Activated T-helper 17 cell treated with anti-CD3 and anti-CD28 coated beads, Interleukin-2, amount 50 U/mL, for 72 hours (primary cell): ENCODE data around the gene SEPTIN8. TPM values are rescaled to one million over a fixed set of nuclear protein-coding genes. Genes with fewer than 3 reads are reported as not detected.
A peak's percentile ranks its signal among the peaks of the same experiment; 100 is the strongest.

ENCODE experiments used
- ATAC-seq: fragments of 150-1000 bp; cut with Tn5 transposase; replicated peaks from 2 replicates; pipeline ENCODE4 v1.10.0; 2021; ENCODE audit warnings: mild to moderate bottlenecking, moderate library complexity
- H3K27ac Mint-ChIP-seq: one replicate; pipeline ENCODE4 v1.8.0; 2022; ENCODE audit warnings: mixed read lengths
- H3K27me3 Mint-ChIP-seq: one replicate; pipeline ENCODE4 v1.8.0; 2022; ENCODE audit warnings: mixed read lengths
- H3K36me3 Mint-ChIP-seq: one replicate; pipeline ENCODE4 v1.8.0; 2022; ENCODE audit warnings: low read depth, mild to moderate bottlenecking, mixed read lengths
- H3K4me1 Mint-ChIP-seq: one replicate; pipeline ENCODE4 v1.8.0; 2022; ENCODE audit warnings: mixed read lengths
- H3K4me3 Mint-ChIP-seq: one replicate; pipeline ENCODE4 v1.8.0; 2022; ENCODE audit warnings: mild to moderate bottlenecking, mixed read lengths
- H3K9me3 Mint-ChIP-seq: one replicate; pipeline ENCODE4 v1.8.0; 2022; ENCODE audit warnings: mixed read lengths
- total RNA-seq, 2 donors: library from RNA; stranded (reverse); gene quantifications; one replicate each; pipeline ENCODE4 v1.2.3, GENCODE V29; 2022

Gene SEPTIN8
- total RNA-seq, 2 donors from 2014 or later = 13.6 to 14.7 TPM

DNA sequence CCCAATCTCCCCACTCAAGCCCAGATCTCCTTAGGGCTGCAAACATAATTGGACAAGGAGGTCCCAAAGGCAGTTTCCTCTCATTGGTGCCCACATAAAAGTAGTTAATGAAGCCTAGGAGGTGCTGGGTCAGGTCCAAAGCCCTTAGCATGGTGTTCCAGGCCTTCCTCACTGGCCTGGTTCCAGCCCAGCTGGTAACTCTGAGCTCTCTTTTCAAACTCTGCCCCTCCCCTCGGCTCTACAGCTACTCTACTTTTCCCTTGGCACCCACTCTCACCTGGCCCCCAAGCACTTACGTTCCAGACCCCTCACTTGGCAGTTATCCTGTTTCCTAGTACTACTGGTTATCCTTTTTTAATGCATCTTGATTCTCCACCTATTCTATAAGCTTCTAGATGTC is 9.9 kb downstream of the SEPTIN8 start:
- Mint-ChIP-seq H3K27me3 (no peaks in the 10 kb centered on the region), H3K36me3 (no peaks in the 10 kb centered on the region), H3K4me3 (no peak overlapping the region), H3K27ac (peak overlapping the region; percentile 39), H3K4me1 (peaks cover 6% of the 10 kb centered on the region), H3K9me3 (no peaks in the 10 kb centered on the region)
- no peak for ATAC-seq

DNA sequence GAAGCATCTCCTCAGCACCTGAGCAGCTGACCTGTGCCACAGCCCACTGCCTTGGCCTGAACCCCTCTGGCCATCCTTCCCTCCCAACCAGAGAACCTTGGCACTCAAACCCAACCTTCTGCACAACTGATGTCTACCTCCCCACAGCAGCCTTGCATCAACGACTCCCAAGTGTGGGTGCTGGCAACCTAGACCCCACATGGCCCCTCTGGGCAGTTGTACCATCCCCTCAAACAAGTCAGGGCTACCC is 10.3 kb downstream of the SEPTIN8 start:
- ATAC-seq = no peak
- H3K4me3 Mint-ChIP-seq = no peak overlapping the region
- no peaks in the 10 kb centered on the region for H3K36me3 Mint-ChIP-seq
- no peaks in the 10 kb centered on the region for H3K9me3 Mint-ChIP-seq
- H3K27me3 Mint-ChIP-seq = no peaks in the 10 kb centered on the region
- H3K4me1 Mint-ChIP-seq = peaks cover 6% of the 10 kb centered on the region
- peak overlapping the region; percentile 39 for H3K27ac Mint-ChIP-seq

DNA sequence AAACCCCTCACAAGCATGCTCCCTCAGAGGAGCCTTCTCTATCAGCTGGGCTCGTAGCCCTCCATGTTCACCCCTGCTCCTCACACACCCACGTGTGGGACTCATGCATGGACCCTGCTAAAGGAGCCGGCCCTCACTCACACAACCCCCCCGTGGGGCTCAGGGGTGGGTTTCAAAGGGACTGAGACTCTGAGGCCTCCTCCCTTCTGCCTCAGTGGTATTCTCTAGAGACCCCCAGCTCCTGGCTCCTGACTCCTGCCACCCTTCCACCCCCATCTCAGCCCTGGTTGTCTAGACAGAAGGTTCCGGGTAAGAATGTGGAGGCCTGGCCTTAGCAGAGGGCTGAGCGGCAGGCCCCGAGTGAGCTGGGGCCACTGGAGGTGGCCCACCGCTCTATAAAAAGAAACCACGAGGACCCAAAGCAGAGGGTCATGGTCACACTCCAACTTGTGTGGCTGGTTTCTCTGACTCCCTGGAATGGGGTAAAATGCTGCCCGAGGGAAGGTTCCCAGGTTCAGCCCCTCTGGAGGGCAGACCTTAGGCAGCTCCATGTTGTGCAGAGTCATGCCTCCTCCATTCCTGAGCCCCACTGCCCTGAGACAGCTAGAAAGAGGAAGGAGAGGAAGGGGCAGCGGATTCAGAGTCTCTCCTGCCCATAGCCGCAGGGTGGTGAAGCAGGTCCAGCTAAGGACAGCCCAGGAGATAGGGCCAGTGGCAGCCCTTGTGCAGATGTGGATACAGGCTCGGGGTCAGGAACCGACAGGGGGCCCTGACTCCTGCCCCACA is 10.8 kb downstream of the SEPTIN8 start:
- Mint-ChIP-seq H3K9me3 (no peaks in the 10 kb centered on the region), H3K36me3 (peaks cover under 1% of the 10 kb centered on the region), H3K27me3 (no peaks in the 10 kb centered on the region), H3K27ac (no peak overlapping the region), H3K4me3 (no peak overlapping the region), H3K4me1 (peaks cover 6% of the 10 kb centered on the region)
- no peak for ATAC-seq

DNA sequence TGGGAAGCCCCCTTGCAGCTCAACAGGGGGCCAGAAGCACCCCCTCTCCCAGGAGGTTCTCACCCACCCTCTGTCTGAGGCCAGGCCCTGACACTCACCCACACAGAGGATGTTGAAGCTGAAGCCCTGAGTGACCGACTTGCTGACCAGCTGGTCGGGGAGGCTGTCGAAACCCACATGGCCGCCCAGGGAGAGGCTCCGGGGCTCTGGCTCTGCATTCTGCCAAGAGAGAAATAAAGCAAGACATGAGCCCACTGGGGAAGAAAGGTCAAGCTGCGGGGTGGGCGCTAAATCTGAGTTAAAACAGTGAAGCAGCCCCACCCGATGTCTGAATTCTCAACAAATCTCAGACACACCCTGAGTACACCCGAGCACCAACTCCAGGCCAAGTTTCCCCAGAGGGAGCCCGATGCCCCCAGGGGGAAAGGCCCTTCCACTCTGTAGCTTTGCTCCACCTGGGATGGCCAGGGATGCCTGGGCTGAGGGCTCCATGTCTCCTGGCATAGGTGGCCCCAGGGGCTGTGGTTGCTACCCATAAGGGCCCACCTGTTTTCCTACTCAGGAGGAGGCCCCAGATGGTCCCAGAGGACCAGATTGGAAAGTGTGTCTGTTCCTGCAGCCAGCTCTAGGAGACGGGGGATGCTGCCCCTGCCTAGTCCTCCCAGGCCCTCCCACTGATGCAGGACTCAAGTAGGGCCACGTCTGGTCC is 11.6 kb downstream of the SEPTIN8 start:
- Mint-ChIP-seq H3K4me1 (peaks cover 6% of the 10 kb centered on the region), H3K27me3 (no peaks in the 10 kb centered on the region), H3K36me3 (peaks cover 8% of the 10 kb centered on the region), H3K4me3 (no peak overlapping the region), H3K27ac (no peak overlapping the region), H3K9me3 (no peaks in the 10 kb centered on the region)
- ATAC-seq = no peak

DNA sequence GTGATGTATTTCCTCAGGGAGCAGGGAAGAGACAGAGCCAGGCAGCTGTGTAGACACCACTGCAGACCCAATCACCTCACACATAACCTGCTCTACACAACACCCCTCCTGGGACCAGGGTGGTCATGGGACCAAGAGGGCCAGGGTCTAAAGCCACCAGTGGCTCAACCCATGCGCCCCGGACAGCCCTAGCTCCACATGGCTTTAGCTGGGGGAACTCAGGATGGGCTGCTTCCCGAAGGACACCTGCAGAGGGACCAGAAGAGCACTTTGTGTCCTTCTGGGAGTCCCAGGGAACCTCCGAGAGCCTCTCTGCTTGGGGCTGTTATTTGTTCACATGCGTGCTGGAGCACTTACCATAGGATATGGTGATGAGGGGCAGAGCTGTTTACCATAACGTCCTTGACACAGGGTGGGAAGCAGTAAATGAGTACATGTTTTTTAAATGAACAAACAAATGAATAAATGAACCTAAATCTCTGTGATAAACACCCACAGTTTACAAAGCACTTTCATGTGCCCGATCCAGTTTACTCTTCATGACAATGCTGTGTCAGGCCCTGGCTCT is 12.3 kb downstream of the SEPTIN8 start:
- Mint-ChIP-seq H3K4me1 (peaks cover 6% of the 10 kb centered on the region), H3K27me3 (no peaks in the 10 kb centered on the region), H3K9me3 (no peaks in the 10 kb centered on the region), H3K36me3 (peaks cover 12% of the 10 kb centered on the region), H3K27ac (no peak overlapping the region), H3K4me3 (no peak overlapping the region)
- no peak for ATAC-seq

DNA sequence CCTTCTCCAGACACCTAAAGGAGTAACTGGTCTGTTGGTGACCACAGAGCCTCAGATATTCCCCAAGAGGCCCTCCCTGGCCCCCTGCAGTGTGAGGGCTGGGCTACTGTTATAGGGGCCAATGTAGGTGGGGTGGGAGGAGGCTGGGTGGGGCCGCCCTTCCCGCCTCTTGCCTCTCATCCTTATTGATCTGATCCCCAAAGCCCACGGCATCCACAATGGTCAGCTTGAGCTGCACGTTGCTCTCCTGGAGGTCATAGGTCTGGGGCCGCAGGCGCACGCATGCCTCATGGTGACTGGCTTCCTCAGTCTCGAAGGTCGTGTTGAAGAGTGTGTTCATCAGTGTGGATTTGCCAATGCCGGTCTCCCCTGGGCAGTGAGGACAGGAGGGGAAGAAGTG is 13.0 kb downstream of the SEPTIN8 start:
- no peak overlapping the region for H3K4me3 Mint-ChIP-seq
- H3K9me3 Mint-ChIP-seq = no peaks in the 10 kb centered on the region
- no peak overlapping the region for H3K27ac Mint-ChIP-seq
- H3K4me1 Mint-ChIP-seq = peaks cover 6% of the 10 kb centered on the region
- H3K27me3 Mint-ChIP-seq = no peaks in the 10 kb centered on the region
- no peak for ATAC-seq
- peaks cover 13% of the 10 kb centered on the region for H3K36me3 Mint-ChIP-seq

DNA sequence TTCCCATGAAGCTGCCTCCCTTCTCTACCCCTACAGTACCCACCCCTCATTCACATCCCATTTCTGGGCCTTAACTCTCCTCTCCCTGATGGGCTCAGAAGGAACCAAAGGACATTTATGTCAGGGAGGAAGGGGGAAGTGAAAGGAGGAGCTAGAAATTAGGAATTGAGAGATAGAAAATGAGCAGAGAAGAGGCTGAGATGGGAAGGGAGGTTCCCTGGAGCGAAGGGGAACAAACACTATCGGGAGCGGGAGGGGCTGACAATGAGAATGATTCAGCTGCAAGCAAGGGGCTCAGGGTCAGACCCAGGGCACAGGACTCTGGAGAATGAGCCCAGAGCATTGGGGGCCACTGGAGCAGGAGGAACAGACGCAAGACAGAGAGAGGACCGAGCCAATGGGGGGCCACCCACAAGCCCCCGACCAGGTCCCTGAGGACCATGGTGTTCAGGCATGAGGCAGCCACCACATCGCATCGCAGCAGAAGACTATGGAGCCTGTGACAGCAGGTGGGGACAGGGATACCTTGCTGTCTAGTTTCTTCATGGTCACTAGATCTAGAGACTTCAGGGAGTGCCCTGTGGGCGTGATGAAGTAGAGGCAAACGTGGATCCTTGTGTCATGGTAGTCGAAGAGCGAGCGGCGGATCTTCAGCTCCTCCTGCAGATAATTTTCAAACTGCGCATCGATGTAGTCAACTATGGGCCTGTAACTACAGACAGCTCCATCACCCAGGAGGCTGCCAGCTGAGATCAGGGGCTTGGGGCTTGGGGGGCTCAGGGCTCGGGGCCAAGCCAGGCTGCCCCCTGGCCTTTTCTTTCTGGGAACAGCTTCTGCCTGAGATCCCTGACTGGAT is 13.6 kb downstream of the SEPTIN8 start:
- peak overlapping the region; percentile 50 for H3K27ac Mint-ChIP-seq
- peaks cover 19% of the 10 kb centered on the region for H3K36me3 Mint-ChIP-seq
- H3K4me3 Mint-ChIP-seq = no peak overlapping the region
- no peaks in the 10 kb centered on the region for H3K27me3 Mint-ChIP-seq
- peaks cover 6% of the 10 kb centered on the region for H3K4me1 Mint-ChIP-seq
- no peak for ATAC-seq
- no peaks in the 10 kb centered on the region for H3K9me3 Mint-ChIP-seq

DNA sequence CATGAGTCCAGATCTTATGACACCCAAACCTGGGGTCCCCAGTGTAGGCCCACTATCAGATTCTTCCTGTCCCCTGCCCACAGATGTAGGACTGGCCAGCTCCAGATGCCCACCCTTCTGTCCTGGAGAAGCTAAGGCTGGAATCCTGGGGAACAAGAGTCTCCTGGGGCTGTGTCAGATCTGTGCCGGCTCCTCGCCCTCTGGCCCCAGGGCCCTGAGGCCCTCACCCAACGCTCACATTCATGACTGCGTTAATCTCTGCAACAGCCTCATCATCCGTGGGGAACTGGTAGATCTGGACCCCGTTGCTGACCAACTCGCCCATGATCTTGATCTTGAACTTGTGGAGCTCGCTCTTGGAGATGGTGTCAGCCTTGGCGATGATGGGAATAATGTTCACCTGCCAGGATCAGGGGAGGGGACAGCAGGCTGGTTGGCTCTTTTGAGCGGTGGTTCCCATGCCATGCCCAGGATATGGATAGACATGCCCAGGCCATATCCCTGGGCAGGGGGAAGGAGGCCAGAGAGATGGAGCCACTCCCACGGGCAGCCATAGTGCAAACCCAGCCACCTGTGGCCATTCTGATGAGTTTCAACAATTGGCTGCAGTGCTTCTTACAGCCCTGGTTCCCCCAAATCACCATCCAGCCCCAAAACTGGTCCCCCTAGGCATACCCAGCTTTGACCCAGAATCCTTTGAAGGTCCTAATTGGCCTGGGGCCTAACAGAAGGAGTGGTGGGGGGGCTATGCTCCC is 14.6 kb downstream of the SEPTIN8 start:
- Mint-ChIP-seq H3K27ac (peak overlapping the region; percentile 50), H3K27me3 (no peaks in the 10 kb centered on the region), H3K4me3 (no peak overlapping the region), H3K4me1 (peaks cover 6% of the 10 kb centered on the region), H3K9me3 (no peaks in the 10 kb centered on the region), H3K36me3 (peaks cover 20% of the 10 kb centered on the region)
- no peak for ATAC-seq

DNA sequence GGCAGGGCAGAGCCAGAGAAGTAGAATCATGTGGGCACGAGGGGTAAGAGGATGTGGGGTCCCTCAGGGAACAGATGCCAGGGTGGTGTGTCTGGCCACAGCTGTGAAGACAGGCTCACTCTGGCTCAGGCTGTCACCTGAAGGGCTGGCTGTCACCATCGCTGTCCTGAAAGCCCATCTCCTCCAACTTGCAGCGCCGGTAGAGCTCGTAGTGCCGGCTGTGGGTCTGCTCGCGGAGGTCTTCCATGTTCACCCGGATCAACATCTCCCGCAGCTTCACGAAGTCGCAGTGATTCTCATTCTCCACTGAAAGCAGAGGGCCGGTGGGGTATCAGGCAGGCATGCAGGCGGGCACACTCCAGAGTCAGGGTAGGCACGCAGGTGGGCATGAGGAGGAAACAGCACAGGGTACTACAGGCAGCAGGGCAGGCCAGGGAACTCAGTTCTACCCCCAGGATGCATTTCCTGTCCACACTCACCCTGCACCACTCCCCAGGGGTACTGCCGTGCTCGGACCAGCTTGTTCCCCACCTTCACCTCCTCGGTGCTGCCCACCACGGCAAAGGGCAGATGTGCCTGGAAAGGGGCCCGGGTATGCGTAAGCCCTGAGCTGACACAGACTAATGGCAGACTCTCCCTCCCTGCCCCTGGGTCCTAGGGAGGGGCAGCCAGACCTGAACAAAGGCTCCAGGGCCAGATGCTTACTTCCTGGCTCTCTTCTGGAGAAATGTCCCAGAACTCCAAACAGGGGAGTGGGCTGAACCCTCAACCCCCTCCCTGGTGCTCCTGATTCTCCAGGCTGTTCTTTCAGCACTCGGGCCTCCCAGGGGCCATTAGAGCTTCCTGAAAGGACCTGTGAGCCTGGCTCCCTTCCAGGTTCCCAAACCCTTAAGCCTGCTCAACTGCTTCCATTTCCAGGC is 15.5 kb downstream of the SEPTIN8 start:
- Mint-ChIP-seq H3K4me1 (no peaks in the 10 kb centered on the region), H3K27ac (peak overlapping the region; percentile 35), H3K27me3 (no peaks in the 10 kb centered on the region), H3K4me3 (no peak overlapping the region), H3K36me3 (peaks cover 20% of the 10 kb centered on the region), H3K9me3 (no peaks in the 10 kb centered on the region)
- ATAC-seq = no peak

DNA sequence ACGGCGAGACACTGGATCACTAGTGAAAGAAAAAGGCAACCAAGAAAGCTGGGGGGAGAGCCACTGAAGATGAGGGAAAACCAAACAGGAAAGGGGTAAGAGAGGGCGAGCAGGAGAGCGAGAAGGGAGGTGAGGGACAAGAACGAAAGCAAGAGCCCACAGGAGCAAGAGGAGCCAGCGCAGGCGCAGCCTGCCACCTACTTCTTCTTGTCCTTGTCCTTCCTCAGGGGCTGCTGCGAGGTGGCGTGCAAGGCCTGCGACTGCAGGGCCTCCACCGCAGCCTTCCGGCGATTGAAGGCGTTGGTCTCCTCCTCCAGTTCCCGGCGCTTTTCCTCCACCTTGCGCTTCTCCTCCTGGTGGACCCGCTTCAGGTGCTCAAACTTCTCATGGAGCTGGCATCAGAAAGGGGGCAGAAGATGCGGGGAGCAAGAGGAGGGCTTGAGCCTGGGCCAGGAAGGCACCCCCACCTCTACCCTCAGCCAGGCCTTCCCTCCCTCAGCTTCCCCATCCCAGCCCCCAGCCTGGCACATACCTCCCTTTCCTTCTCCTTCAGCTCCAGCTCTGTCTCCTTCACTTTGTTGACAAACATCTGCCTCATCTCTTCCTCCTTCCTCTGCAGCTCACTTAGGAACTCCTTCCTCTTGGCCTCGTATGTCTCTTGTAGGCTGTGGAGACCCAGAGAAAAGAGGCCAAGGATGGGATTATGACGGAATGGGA is 16.3 kb downstream of the SEPTIN8 start:
- H3K9me3 Mint-ChIP-seq = no peaks in the 10 kb centered on the region
- H3K4me3 Mint-ChIP-seq = no peak overlapping the region
- H3K4me1 Mint-ChIP-seq = no peaks in the 10 kb centered on the region
- H3K27me3 Mint-ChIP-seq = no peaks in the 10 kb centered on the region
- ATAC-seq = no peak
- H3K36me3 Mint-ChIP-seq = peaks cover 20% of the 10 kb centered on the region
- H3K27ac Mint-ChIP-seq = peak overlapping the region; percentile 35

DNA sequence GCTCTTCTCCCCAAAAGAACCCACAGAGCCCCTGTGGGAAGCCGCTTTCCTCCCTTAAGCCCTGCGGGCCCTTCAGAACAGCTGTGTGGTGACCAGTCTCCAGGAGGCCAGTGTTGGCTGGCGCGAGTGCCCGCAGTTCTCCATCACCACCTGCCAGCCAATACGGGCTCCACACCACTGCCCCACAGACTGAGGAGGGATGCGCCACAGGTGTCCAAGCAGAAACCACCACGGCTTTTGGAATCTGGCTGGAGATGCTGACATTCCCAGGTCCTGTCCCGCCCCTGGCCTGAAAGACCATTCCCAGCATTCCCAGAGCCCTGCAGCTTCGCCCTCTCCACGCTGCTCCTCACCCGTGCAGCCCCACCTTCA is 17.0 kb downstream of the SEPTIN8 start:
- H3K9me3 Mint-ChIP-seq = no peaks in the 10 kb centered on the region
- no peak for ATAC-seq
- H3K4me3 Mint-ChIP-seq = no peak overlapping the region
- H3K27ac Mint-ChIP-seq = peak overlapping the region; percentile 35
- no peaks in the 10 kb centered on the region for H3K27me3 Mint-ChIP-seq
- H3K4me1 Mint-ChIP-seq = no peaks in the 10 kb centered on the region
- H3K36me3 Mint-ChIP-seq = peaks cover 27% of the 10 kb centered on the region

DNA sequence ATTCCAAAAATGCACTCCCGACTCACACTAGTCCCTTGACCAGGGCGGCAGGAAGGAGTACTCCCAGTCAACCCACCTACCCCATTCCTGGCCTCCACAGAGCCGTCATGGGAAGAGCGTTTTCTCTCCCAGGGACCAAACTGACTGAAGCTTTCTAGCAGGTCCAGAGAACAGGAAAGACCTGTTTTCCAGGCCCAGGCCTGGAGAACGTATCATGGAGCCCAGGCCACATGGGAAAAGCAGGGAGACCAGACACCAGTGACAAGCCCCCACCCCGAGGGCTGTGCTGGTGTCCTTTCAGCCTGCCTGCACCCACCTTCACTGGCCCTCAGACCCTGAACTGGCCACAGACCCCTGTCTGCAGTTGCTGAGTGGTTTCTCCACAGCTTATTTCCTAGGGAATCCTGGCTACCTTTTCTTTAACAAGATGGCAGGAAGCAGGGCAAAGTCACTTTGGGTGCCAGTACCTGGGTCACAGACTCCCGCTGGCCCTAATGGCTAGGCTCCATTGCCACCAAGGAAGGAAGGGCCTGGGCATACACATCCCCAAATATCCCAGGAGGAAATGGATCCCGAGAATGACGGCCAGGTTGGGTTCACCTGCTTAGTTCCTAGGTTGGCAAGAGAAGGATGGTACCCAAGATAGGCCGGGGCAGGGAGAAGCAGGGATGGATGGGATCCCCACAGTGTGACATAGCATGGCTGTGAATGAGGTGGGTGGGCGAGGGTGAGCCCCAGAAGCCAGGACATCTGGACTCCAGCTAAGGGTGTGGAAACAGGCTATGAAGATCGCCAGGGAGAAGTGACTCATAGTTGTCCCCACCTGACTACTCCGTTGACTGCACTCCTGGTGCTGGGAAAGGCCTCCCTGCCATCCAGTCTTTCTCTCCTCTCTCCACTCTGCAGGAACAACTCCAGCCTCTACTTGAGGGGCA is 17.7 kb downstream of the SEPTIN8 start:
- H3K27me3 Mint-ChIP-seq = no peaks in the 10 kb centered on the region
- no peak overlapping the region for H3K27ac Mint-ChIP-seq
- peaks cover 27% of the 10 kb centered on the region for H3K36me3 Mint-ChIP-seq

More for the DNA sequence above, 17.7 kb downstream of the SEPTIN8 start:
- H3K4me1 Mint-ChIP-seq = no peaks in the 10 kb centered on the region
- H3K9me3 Mint-ChIP-seq = no peaks in the 10 kb centered on the region
- no peak overlapping the region for H3K4me3 Mint-ChIP-seq
- no peak for ATAC-seq
